Measurements from ENCODE around the gene CHIC2. TPM values are rescaled to one million over a fixed set of nuclear protein-coding genes. Genes with fewer than 3 reads are reported as not detected.

CHIC2 gene
- total RNA-seq, 1 experiment from 2014 or later, result 10.8 TPM

GRCh38 chr4:53986062-53986461 lies 78.3 kb downstream of the CHIC2 start:
- H3K4me1 ChIP-seq (ENCODE audit: control insufficient read depth in 1 of 2, insufficient read depth in 2 of 2, low read length in 2 of 2), result peaks cover 0 to 8% of the 10 kb centered on the region in 2 experiments; a peak in 1 of 4 replicates
- H3K36me3 ChIP-seq (ENCODE audit: control insufficient read depth in 1 of 2, insufficient read depth in 2 of 2, low read length in 2 of 2), result no peaks in the 10 kb centered on the region
- intact Hi-C loops (cut with micrococcal nuclease), result no loop called here
- no peaks in the 10 kb centered on the region for H3K79me2 ChIP-seq (ENCODE audit: insufficient read depth, low read length)
- H4K20me1 ChIP-seq (ENCODE audit: insufficient read depth), result no peaks in the 10 kb centered on the region
- CTCF ChIA-PET, result no interaction called here
- no peaks in the 10 kb centered on the region for H3K9me3 ChIP-seq (ENCODE audit: control insufficient read depth in 1 of 2, insufficient read depth in 1 of 2, low read depth in 1 of 2, low read length in 2 of 2)
- H3K9ac ChIP-seq (ENCODE audit: low read length), result no peak overlapping the region
- H3K27me3 ChIP-seq (ENCODE audit: insufficient read depth, low read length), result no peaks in the 10 kb centered on the region
- DNase-seq (ENCODE audit: low read depth, low spot score) (no peak), ATAC-seq (no peak)
- no peak overlapping the region for H3K4me3 ChIP-seq (replicated peaks in 1 of 2; ENCODE audit: low read depth in 1 of 2, low read length in 2 of 2)
- no peak overlapping the region for H3K4me2 ChIP-seq (ENCODE audit: low read length)
- no peak overlapping the region for H2AFZ ChIP-seq (ENCODE audit: low read depth, low read length, poor library complexity, severe bottlenecking)
- TF ChIP-seq SP1 (IDR thresholded peaks at IDR 0.05; ENCODE audit: low read depth) (no peak), ZFX (IDR thresholded peaks at IDR 0.05) (no peak), FOSL1 (IDR thresholded peaks at IDR 0.05; ENCODE audit: low read depth) (no peak), RAD21 (IDR thresholded peaks at IDR 0.05; ENCODE audit: low read depth) (no peak)
- BruUV-seq (replicated peaks), result no TSS peak
- POLR2A ChIA-PET, result no interaction called here
- no peaks in the 10 kb centered on the region for H3K9me2 ChIP-seq (ENCODE audit: insufficient read depth)
- RAD21 ChIA-PET (ENCODE audit: low non-redundant PET in 1 of 2, low total read pairs in 2 of 2, uncharacterized antibody in 2 of 2, unreplicated experiment in 2 of 2), result no interaction called here
- no peak overlapping the region for H3K27ac ChIP-seq (ENCODE audit: low read depth, low read length)

- BruUV-seq (replicated peaks), result no TSS peak
- POLR2A ChIA-PET, result no interaction called here
- TF ChIP-seq CEBPB (IDR thresholded peaks at IDR 0.05; ENCODE audit: low read depth) (no peak), EGR1 (IDR thresholded peaks at IDR 0.05; ENCODE audit: low read depth) (no peak), SP1 (IDR thresholded peaks at IDR 0.05; ENCODE audit: low read depth) (no peak), JUND (IDR thresholded peaks at IDR 0.05) (no peak), RAD21 (IDR thresholded peaks at IDR 0.05; ENCODE audit: low read depth) (no peak), MAX (IDR thresholded peaks at IDR 0.05) (no peak), SRF (IDR thresholded peaks at IDR 0.05; ENCODE audit: low read depth) (no peak), ZFX (IDR thresholded peaks at IDR 0.05) (no peak), ZNF274 (IDR thresholded peaks at IDR 0.05; ENCODE audit: low read depth, low read length) (no peak), EZH2phosphoT487 (IDR thresholded peaks at IDR 0.05; ENCODE audit: borderline replicate concordance) (no peak), POLR2A (IDR thresholded peaks at IDR 0.05; ENCODE audit: borderline replicate concordance, extremely low read depth, insufficient read depth, insufficient read length) (no peak)
- TF ChIP-seq, protein P1, sequence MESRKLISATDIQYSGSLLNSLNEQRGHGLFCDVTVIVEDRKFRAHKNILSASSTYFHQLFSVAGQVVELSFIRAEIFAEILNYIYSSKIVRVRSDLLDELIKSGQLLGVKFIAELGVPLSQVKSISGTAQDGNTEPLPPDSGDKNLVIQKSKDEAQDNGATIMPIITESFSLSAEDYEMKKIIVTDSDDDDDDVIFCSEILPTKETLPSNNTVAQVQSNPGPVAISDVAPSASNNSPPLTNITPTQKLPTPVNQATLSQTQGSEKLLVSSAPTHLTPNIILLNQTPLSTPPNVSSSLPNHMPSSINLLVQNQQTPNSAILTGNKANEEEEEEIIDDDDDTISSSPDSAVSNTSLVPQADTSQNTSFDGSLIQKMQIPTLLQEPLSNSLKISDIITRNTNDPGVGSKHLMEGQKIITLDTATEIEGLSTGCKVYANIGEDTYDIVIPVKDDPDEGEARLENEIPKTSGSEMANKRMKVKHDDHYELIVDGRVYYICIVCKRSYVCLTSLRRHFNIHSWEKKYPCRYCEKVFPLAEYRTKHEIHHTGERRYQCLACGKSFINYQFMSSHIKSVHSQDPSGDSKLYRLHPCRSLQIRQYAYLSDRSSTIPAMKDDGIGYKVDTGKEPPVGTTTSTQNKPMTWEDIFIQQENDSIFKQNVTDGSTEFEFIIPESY (IDR thresholded peaks at IDR 0.05; ENCODE audit: extremely low read depth, insufficient replicate concordance, low read length), result no peak
- ATAC-seq (no peak), DNase-seq (ENCODE audit: low read depth, low spot score) (no peak)
- Histone ChIP-seq H3K4me3 (replicated peaks in 1 of 2; ENCODE audit: low read depth in 1 of 2, low read length in 2 of 2) (no peak overlapping the region), H3K36me3 (ENCODE audit: control insufficient read depth in 1 of 2, insufficient read depth in 2 of 2, low read length in 2 of 2) (no peaks in the 10 kb centered on the region), H3K4me2 (ENCODE audit: low read length) (no peak overlapping the region), H3K27ac (ENCODE audit: low read depth, low read length) (no peak overlapping the region), H3K9me2 (ENCODE audit: insufficient read depth) (no peaks in the 10 kb centered on the region), H3K27me3 (ENCODE audit: insufficient read depth, low read length) (no peaks in the 10 kb centered on the region), H3K9ac (ENCODE audit: low read length) (no peak overlapping the region), H3K4me1 (ENCODE audit: control insufficient read depth in 1 of 2, insufficient read depth in 2 of 2, low read length in 2 of 2) (no peaks in the 10 kb centered on the region), H3K9me3 (ENCODE audit: control insufficient read depth in 1 of 2, insufficient read depth in 1 of 2, low read depth in 1 of 2, low read length in 2 of 2) (no peaks in the 10 kb centered on the region), H2AFZ (ENCODE audit: low read depth, low read length, poor library complexity, severe bottlenecking) (no peak overlapping the region), H3K79me2 (ENCODE audit: insufficient read depth, low read length) (no peaks in the 10 kb centered on the region), H4K20me1 (ENCODE audit: insufficient read depth) (no peaks in the 10 kb centered on the region)
- CTCF ChIA-PET, result interaction anchor here (0.5 kb wide), 1 partner anchor 54 kb away, joined by 3 read pairs; no protein-coding TSS in a partner anchor
- RAD21 ChIA-PET (ENCODE audit: low non-redundant PET in 1 of 2, low total read pairs in 2 of 2, uncharacterized antibody in 2 of 2, unreplicated experiment in 2 of 2), result no interaction called here
- intact Hi-C loops (cut with micrococcal nuclease), result no loop called here
These were observed 82.8 kb downstream of the CHIC2 start for GRCh38 chr4:53981567-53981966.
